IMR-90 (cell line): ENCODE data around the gene ALDH1B1. TPM values are rescaled to one million over a fixed set of nuclear protein-coding genes. Genes with fewer than 3 reads are reported as not detected.

Experiments used
- ATAC-seq: fragments of 200-7000 bp; cut with Tn5 transposase; 2 replicates; pipeline ENCODE4 v1.9.1; 2020; ENCODE audit warnings: low read depth, mild to moderate bottlenecking, moderate library complexity
- BruUV-seq: library from RNA; stranded (reverse); fragments of 400-500 nt; replicated peaks from 2 replicates; lab custom pipeline; 2021; lab: Mats Ljungman, UMichigan
- CTCF ChIA-PET: fragments of 300-600 bp; formaldehyde crosslinking; extraction: SDS; loops from one replicate; lab custom pipeline; 2021; ENCODE audit warnings: antibody characterized with exemption; lab: Yijun Ruan, JAX
- POLR2A ChIA-PET: fragments of 300-600 bp; sonication (Branson Sonifier 250); formaldehyde crosslinking; loops from one replicate; lab custom pipeline; 2022; ENCODE audit warnings: antibody characterized with exemption; ENCODE audit not compliant: unreplicated experiment; lab: Charles Lee
- DNase-seq: peaks from one replicate; pipeline ENCODE4 v3.0.0; 2013
- H2AFZ ChIP-seq: replicated peaks from 2 replicates; pipeline ENCODE3; 2013; ENCODE audit warnings: low read length, mild to moderate bottlenecking; ENCODE audit not compliant: poor library complexity
- H2AK5ac ChIP-seq: 2 replicates; pipeline ENCODE4 v1.6.1; 2013; ENCODE audit warnings: low read depth, low read length, inconsistent platforms
- H2AK9ac ChIP-seq: replicated peaks from 2 replicates; pipeline ENCODE3; 2013; ENCODE audit warnings: mild to moderate bottlenecking, low read depth, low read length, moderate library complexity; ENCODE audit not compliant: poor library complexity
- H2BK120ac ChIP-seq: 2 replicates; pipeline ENCODE4 v1.6.1; 2013; ENCODE audit warnings: low read depth, low read length, inconsistent platforms
- H2BK15ac ChIP-seq: 3 replicates; pipeline ENCODE4 v1.6.1; 2013; ENCODE audit warnings: low read depth, low read length, inconsistent platforms
- H2BK20ac ChIP-seq: 2 replicates; pipeline ENCODE4 v1.6.1; 2013; ENCODE audit warnings: low read depth, mild to moderate bottlenecking, inconsistent platforms, low read length, moderate library complexity
- H2BK5ac ChIP-seq: 2 replicates; pipeline ENCODE4 v1.6.1; 2013; ENCODE audit warnings: mild to moderate bottlenecking, low read depth, low read length, inconsistent platforms; ENCODE audit not compliant: poor library complexity, severe bottlenecking
- H3K14ac ChIP-seq: replicated peaks from 2 replicates; pipeline ENCODE4 v1.6.1; 2013; ENCODE audit warnings: low read depth, low read length, inconsistent platforms
- H3K18ac ChIP-seq: 2 replicates; pipeline ENCODE4 v1.6.1; 2013; ENCODE audit warnings: low read depth, low read length, control low read depth
- H3K23ac ChIP-seq: 2 replicates; pipeline ENCODE4 v1.6.1; 2013; ENCODE audit warnings: low read depth, low read length, inconsistent platforms
- H3K27ac ChIP-seq: 2 replicates; pipeline ENCODE4 v1.5.1; 2013; ENCODE audit warnings: mild to moderate bottlenecking, control low read depth, low read length; ENCODE audit not compliant: insufficient read depth
- H3K27me3 ChIP-seq: 2 replicates; pipeline ENCODE4 v1.6.1; 2013; ENCODE audit warnings: low read length; ENCODE audit not compliant: control insufficient read depth, insufficient read depth
- H3K36me3 ChIP-seq: 2 replicates; pipeline ENCODE4 v1.6.1; 2013; ENCODE audit warnings: low read length, mixed read lengths; ENCODE audit not compliant: control insufficient read depth, insufficient read depth
- H3K4ac ChIP-seq: 2 replicates; pipeline ENCODE4 v1.6.1; 2013; ENCODE audit warnings: low read depth, low read length, inconsistent platforms
- H3K4me1 ChIP-seq: 2 replicates; pipeline ENCODE4 v1.6.1; 2013; ENCODE audit warnings: low read length, mixed read lengths; ENCODE audit not compliant: control insufficient read depth, insufficient read depth
- H3K4me2 ChIP-seq: 2 replicates; pipeline ENCODE4 v1.6.1; 2013; ENCODE audit warnings: low read depth, mild to moderate bottlenecking, control low read depth, low read length, moderate library complexity
- H3K4me3 ChIP-seq: 2 replicates; pipeline ENCODE4 v1.5.1; 2013; ENCODE audit warnings: low read depth, mild to moderate bottlenecking, control low read depth, low read length, moderate library complexity; ENCODE audit not compliant: insufficient read depth
- H3K56ac ChIP-seq: 2 replicates; pipeline ENCODE4 v1.6.1; 2013; ENCODE audit warnings: low read length, inconsistent platforms; ENCODE audit not compliant: insufficient read depth; ENCODE audit errors: extremely low read depth
- H3K79me1 ChIP-seq, 2 experiments: 2 replicates each; pipeline ENCODE4 v1.6.1; 2013; ENCODE audit warnings: low read length in 2 of 2, inconsistent platforms in 1 of 2, low read depth in 1 of 2
- H3K9ac ChIP-seq: 2 replicates; pipeline ENCODE4 v1.6.1; 2013; ENCODE audit warnings: low read depth, low read length, control low read depth
- H3K9me1 ChIP-seq: 2 replicates; pipeline ENCODE4 v1.6.1; 2013; ENCODE audit warnings: low read length, inconsistent platforms; ENCODE audit not compliant: insufficient read depth
- H3K9me3 ChIP-seq: 2 replicates; pipeline ENCODE4 v1.6.1; 2013; ENCODE audit warnings: low read length; ENCODE audit not compliant: control insufficient read depth, insufficient read depth
- H4K20me1 ChIP-seq: 2 replicates; pipeline ENCODE4 v1.6.1; 2013; ENCODE audit warnings: low read length, inconsistent platforms; ENCODE audit not compliant: insufficient read depth
- H4K5ac ChIP-seq: 2 replicates; pipeline ENCODE4 v1.6.1; 2013; ENCODE audit warnings: mild to moderate bottlenecking, low read depth, low read length, control low read depth
- H4K8ac ChIP-seq, 2 experiments: 2 replicates each; pipeline ENCODE4 v1.6.1; 2013; ENCODE audit warnings: low read depth in 2 of 2, low read length in 2 of 2, control low read depth in 1 of 2, inconsistent platforms in 1 of 2
- H4K91ac ChIP-seq: 2 replicates; pipeline ENCODE4 v1.6.1; 2013; ENCODE audit warnings: low read depth, low read length, inconsistent platforms; ENCODE audit not compliant: insufficient read depth
- FOS ChIP-seq: fragments of 150-350 bp; IDR thresholded peaks from 2 replicates; pipeline ENCODE4 v1.6.1; 2016; ENCODE audit warnings: low read depth, low read length
- MAFK ChIP-seq: IDR thresholded peaks from 2 replicates; pipeline ENCODE4 v1.6.1; 2012; ENCODE audit warnings: low read depth, low read length, improper control_type of control experiment
- MXI1 ChIP-seq: IDR thresholded peaks from 2 replicates; pipeline ENCODE4 v1.6.1; 2012; ENCODE audit warnings: low read depth, mild to moderate bottlenecking, low read length, moderate library complexity, borderline replicate concordance
- NFE2L2 ChIP-seq: fragments of 150-350 bp; IDR thresholded peaks from 2 replicates; pipeline ENCODE4 v1.6.1; 2016; ENCODE audit warnings: low read depth, mild to moderate bottlenecking, low read length
- RCOR1 ChIP-seq: IDR thresholded peaks from 2 replicates; pipeline ENCODE4 v1.6.1; 2012; ENCODE audit warnings: mild to moderate bottlenecking, low read length, improper control_type of control experiment; ENCODE audit not compliant: insufficient replicate concordance
- SMC3 ChIP-seq: fragments of 150-350 bp; IDR thresholded peaks from 2 replicates; pipeline ENCODE4 v1.6.1; 2016; ENCODE audit warnings: low read depth, mild to moderate bottlenecking, antibody characterized with exemption, low read length, moderate library complexity
- WGBS, 2 experiments: methylation state at CpG; one replicate each; pipeline versions ENCODE4 v1.1.5 to v1.1.7; 2013; ENCODE audit warnings: missing lambda C conversion rate in 2 of 2; ENCODE audit not compliant: insufficient read length in 1 of 2; ENCODE audit errors: extremely low coverage in 2 of 2; 5-methylcytosine and 5-hydroxymethylcytosine counted together
- dilution Hi-C: fragments of 300-500 bp; cut with HindIII; formaldehyde crosslinking; loops from one replicate; pipeline ENCODE4 v1.14.3; 2018; ENCODE audit warnings: low sequenced_read_pairs; ENCODE audit not compliant: unreplicated experiment
- in situ Hi-C: fragments of 300-500 bp; cut with MboI; formaldehyde crosslinking; loops from 3 replicates; pipeline ENCODE4 v1.14.3; 2019; ENCODE audit warnings: low sequenced_read_pairs, inconsistent platforms, mixed read lengths
- intact Hi-C: fragments of 100-400 bp; cut with micrococcal nuclease; formaldehyde crosslinking; loops from 2 replicates; pipeline ENCODE4 v1.10.0; 2022
- polyA plus RNA-seq, 3 experiments: library from polyadenylated mRNA; depleted of rRNA; stranded (reverse); fragments of >200 nt; gene quantifications; 2 replicates each; pipeline ENCODE4 v1.2.3, GENCODE V29; 2012; ENCODE audit warnings: low replicate concordance in 1 of 3
- total RNA-seq: library from RNA; depleted of rRNA; stranded (reverse); fragments of >200 nt; gene quantifications from 2 replicates; pipeline ENCODE4 v1.2.3, GENCODE V29; 2012

Gene ALDH1B1
- total and polyA plus RNA-seq, 2 of the 4 experiments (the other 2 are of a cell fraction): 29.6 to 37.6 TPM

- H4K91ac ChIP-seq: no peak overlapping the region
- H2BK120ac ChIP-seq: no peak overlapping the region
- no peak overlapping the region for H3K56ac ChIP-seq
- H2BK5ac ChIP-seq: no peak overlapping the region
- peaks cover 17% of the 10 kb centered on the region for H3K4me1 ChIP-seq
- ChIA-PET CTCF (no interaction called here), POLR2A (no interaction called here)
- H2BK15ac ChIP-seq: no peak overlapping the region
- H3K23ac ChIP-seq: no peak overlapping the region
- H3K9ac ChIP-seq: no peak overlapping the region
- intact Hi-C loops (no loop called here), in situ Hi-C loops (no loop called here), dilution Hi-C loops (no loop called here)
- no peak overlapping the region for H2AK5ac ChIP-seq
- no CpG with 5 or more reads among the region's 3 CpGs for WGBS, 2 experiments
- no peak overlapping the region for H3K27ac ChIP-seq
- H4K20me1 ChIP-seq: no peaks in the 10 kb centered on the region
- no peak overlapping the region for H2BK20ac ChIP-seq
- H3K4me2 ChIP-seq: no peak overlapping the region
- H3K79me1 ChIP-seq: no peaks in the 10 kb centered on the region; a peak in 1 of 4 replicates
- no peak overlapping the region for H4K8ac ChIP-seq
- BruUV-seq: no TSS peak
- H4K5ac ChIP-seq: no peak overlapping the region
- H3K9me1 ChIP-seq: peaks cover 11% of the 10 kb centered on the region; the same call in 1 of the 2 replicates
- DNase-seq (no peak), ATAC-seq (no peak)
- H2AK9ac ChIP-seq: no peak overlapping the region
- H2AFZ ChIP-seq: no peak overlapping the region
- no peak overlapping the region for H3K4me3 ChIP-seq
- TF ChIP-seq MXI1: no peak
- no peak for TF ChIP-seq FOS
- TF ChIP-seq MAFK: no peak
- no peak for TF ChIP-seq NFE2L2
- no peak for TF ChIP-seq RCOR1
- TF ChIP-seq SMC3: no peak
- no peaks in the 10 kb centered on the region; the same call in 1 of the 2 replicates for H3K27me3 ChIP-seq
- no peak overlapping the region for H3K18ac ChIP-seq
- no peak overlapping the region for H3K14ac ChIP-seq
- H3K4ac ChIP-seq: no peak overlapping the region
- no peaks in the 10 kb centered on the region for H3K9me3 ChIP-seq
- no peaks in the 10 kb centered on the region for H3K36me3 ChIP-seq
Observed at GRCh38 chr9:38439291-38439915, 46.9 kb downstream of the ALDH1B1 start.
